K562 (cell line): ENCODE data around the gene ADNP. TPM values are rescaled to one million over a fixed set of nuclear protein-coding genes. Genes with fewer than 3 reads are reported as not detected.
A peak's percentile ranks its signal among the peaks of the same experiment; 100 is the strongest.

Experiments
- ATAC-seq: fragments of 200-7000 bp; cut with Tn5 transposase; 3 replicates; pipeline ENCODE4 v1.9.1; 2020; ENCODE audit warnings: moderate library complexity
- BruUV-seq: library from RNA; stranded (reverse); fragments of 400-500 nt; replicated peaks from 2 replicates; lab custom pipeline; 2021; lab: Mats Ljungman, UMichigan
- CTCF ChIA-PET: fragments of 300-600 bp; formaldehyde crosslinking; extraction: SDS; loops from one replicate; lab custom pipeline; 2021; ENCODE audit warnings: low intra/inter-chr PET ratio; lab: Yijun Ruan, JAX
- POLR2A ChIA-PET: fragments of 300-600, 350-650 bp; sonication (Branson Sonifier 250); formaldehyde crosslinking; extraction: SDS; loops from one replicate; lab custom pipeline; 2021; ENCODE audit warnings: antibody characterized with exemption, inconsistent platforms; lab: Yijun Ruan, JAX
- DNase-seq, 4 experiments: peaks; one replicate each; pipeline versions ENCODE4 v3.0.0 to v3.0.0-alpha.2; 2011 to 2018; ENCODE audit warnings: low spot score in 3 of 4, mixed read lengths in 3 of 4; ENCODE audit errors: extremely low read depth in 1 of 4
- FAIRE-seq: peaks from 2 replicates; lab custom pipeline; 2011; peaks lifted over from hg19 to GRCh38; lab: Jason Lieb, UNC
- H2AFZ ChIP-seq: 2 replicates; pipeline ENCODE4 v1.6.0; 2011; ENCODE audit warnings: low read depth, low read length, control low read depth, inconsistent platforms
- H3K27ac ChIP-seq: fragments of 200-600 bp; 3 replicates; pipeline ENCODE4 v1.8.0; 2011; ENCODE audit warnings: low read depth, mild to moderate bottlenecking, control low read depth, inconsistent platforms, low read length, moderate library complexity, mixed read lengths; ENCODE audit errors: extremely low read depth
- H3K27me3 ChIP-seq, 2 experiments: fragments of 300-600 bp in 1 of 2; 2 replicates in 1 of 2; 3 replicates in 1 of 2; pipeline versions ENCODE4 v1.6.0 to v1.8.0; 2011; ENCODE audit warnings: inconsistent platforms in 2 of 2, low read length in 2 of 2, mild to moderate bottlenecking in 1 of 2, mixed read lengths in 1 of 2, moderate library complexity in 1 of 2; ENCODE audit not compliant: control insufficient read depth in 2 of 2, insufficient read depth in 2 of 2
- H3K36me3 ChIP-seq: fragments of 300-600 bp; 3 replicates; pipeline ENCODE4 v1.8.0; 2011; ENCODE audit warnings: mild to moderate bottlenecking, low read length, inconsistent platforms; ENCODE audit not compliant: control insufficient read depth, insufficient read depth
- H3K4me1 ChIP-seq, 2 experiments: fragments of 200-600 bp in 1 of 2; replicated peaks in 1 of 2; 2 replicates in 1 of 2; 3 replicates in 1 of 2; pipeline versions ENCODE4 v1.5.1 to v1.8.0; 2011; ENCODE audit warnings: inconsistent platforms in 2 of 2, low read length in 2 of 2, mild to moderate bottlenecking in 1 of 2, mixed read lengths in 1 of 2, moderate library complexity in 1 of 2; ENCODE audit not compliant: control insufficient read depth in 2 of 2, insufficient read depth in 2 of 2
- H3K4me2 ChIP-seq: 2 replicates; pipeline ENCODE4 v1.6.1; 2011; ENCODE audit warnings: low read length, control low read depth, inconsistent platforms, mixed read lengths; ENCODE audit not compliant: insufficient read depth
- H3K4me3 ChIP-seq: fragments of 200-600 bp; sonication (generic), shearing (Covaris generic); 2 replicates; pipeline ENCODE4 v1.5.1; 2016; ENCODE audit warnings: control low read depth, inconsistent platforms
- H3K79me2 ChIP-seq: fragments of 200-600 bp; 3 replicates; pipeline ENCODE4 v1.8.0; 2011; ENCODE audit warnings: low read length, inconsistent platforms; ENCODE audit not compliant: control insufficient read depth, insufficient read depth
- H3K9ac ChIP-seq, 2 experiments: 2 replicates each; pipeline versions ENCODE4 v1.6.0 to v1.6.1; 2011; ENCODE audit warnings: low read depth in 2 of 2, low read length in 2 of 2, control low read depth in 1 of 2, inconsistent platforms in 1 of 2, mild to moderate bottlenecking in 1 of 2, mixed read lengths in 1 of 2; ENCODE audit not compliant: insufficient read depth in 1 of 2
- H3K9me1 ChIP-seq: one replicate; pipeline ENCODE4 v1.6.0; 2011; ENCODE audit warnings: inconsistent platforms, mild to moderate bottlenecking, low read length, moderate library complexity; ENCODE audit not compliant: control insufficient read depth, insufficient read depth
- H3K9me3 ChIP-seq: replicated peaks from 2 replicates; pipeline ENCODE4 v1.5.1; 2011; ENCODE audit warnings: low read depth, low read length, inconsistent platforms; ENCODE audit not compliant: control insufficient read depth, insufficient read depth
- H4K20me1 ChIP-seq: replicated peaks from 2 replicates; pipeline ENCODE4 v1.6.1; 2011; ENCODE audit warnings: low read length, inconsistent platforms, mixed read lengths; ENCODE audit not compliant: control insufficient read depth, insufficient read depth
- CBFA2T3 ChIP-seq: fragments of 450-650 bp; IDR thresholded peaks from 2 replicates; pipeline ENCODE4 v1.6.1; 2017
- DPF2 ChIP-seq: fragments of 450-650 bp; IDR thresholded peaks from 2 replicates; pipeline ENCODE4 v1.6.1; 2016
- EZH2 ChIP-seq: IDR thresholded peaks from 2 replicates; pipeline ENCODE4 v1.6.1; 2012; ENCODE audit warnings: low read depth, mild to moderate bottlenecking, inconsistent platforms, low read length, borderline replicate concordance
- FOXA3 ChIP-seq, 2 experiments: fragments of 450-650 bp in 1 of 2; sonication (generic) in 1 of 2; formaldehyde crosslinking; IDR thresholded peaks in 1 of 2; conservative IDR thresholded peaks in 1 of 2; 2 replicates each; pipeline versions ENCODE4 v1.4.0 to v1.8.0; 2020 to 2022; ENCODE audit warnings: mild to moderate bottlenecking in 2 of 2, missing genetic modification reagents in 1 of 2
- GATA2 ChIP-seq: sonication (generic); formaldehyde crosslinking; IDR thresholded peaks from 2 replicates; pipeline ENCODE4 v1.4.0; 2020; ENCODE audit warnings: mild to moderate bottlenecking, missing genetic modification reagents
- NCOR1 ChIP-seq: fragments of 450-650 bp; IDR thresholded peaks from 2 replicates; pipeline ENCODE4 v1.6.1; 2016; ENCODE audit warnings: mild to moderate bottlenecking, moderate library complexity
- NFYB ChIP-seq: IDR thresholded peaks from 2 replicates; pipeline ENCODE4 v1.6.1; 2011; ENCODE audit warnings: mild to moderate bottlenecking, moderate library complexity; ENCODE audit not compliant: insufficient read length; ENCODE audit errors: extremely low read depth
- SMARCE1 ChIP-seq: fragments of 450-650 bp; IDR thresholded peaks from 2 replicates; pipeline ENCODE4 v1.7.1; 2016; ENCODE audit warnings: mild to moderate bottlenecking
- STAG1 ChIP-seq: sonication (generic); formaldehyde crosslinking; IDR thresholded peaks from 2 replicates; pipeline ENCODE4 v1.5.0; 2020; ENCODE audit warnings: missing genetic modification reagents, borderline replicate concordance
- WGBS: fragments of 100-300 bp; shearing (Covaris generic); methylation state at CpG from one replicate; pipeline ENCODE4 v1.1.6; 2016; ENCODE audit warnings: low coverage, mixed read lengths; ENCODE audit not compliant: insufficient coverage; ENCODE audit errors: missing lambda C conversion rate; 5-methylcytosine and 5-hydroxymethylcytosine counted together
- in situ Hi-C: fragments of 300-500 bp; cut with MboI; formaldehyde crosslinking; loops from 4 replicates; pipeline ENCODE4 v1.15.0; 2018; ENCODE audit warnings: inconsistent platforms, mixed read lengths
- intact Hi-C: fragments of 100-400 bp; cut with micrococcal nuclease; formaldehyde crosslinking; loops from 2 replicates; pipeline ENCODE4 v1.14.2; 2022
- polyA plus RNA-seq, 8 experiments: library from polyadenylated mRNA; depleted of rRNA in 4 of 8; stranded (reverse) in 5 of 8; unstranded in 3 of 8; fragments of >200 nt; fragmentation: Nextera tagmentation in 2 of 8; fragmentation: Illumina TruSeq in 1 of 8; extraction: Ambion mirVana in 2 of 8; extraction: Trizol in 1 of 8; gene quantifications; 2 replicates each; pipeline versions ENCODE4 v1.2.1 to v1.2.3, GENCODE V29; 2011 to 2014; ENCODE audit warnings: inconsistent platforms in 1 of 8, missing spikeins in 1 of 8
- total RNA-seq, 7 experiments: library from RNA; depleted of rRNA in 6 of 7; stranded (reverse); fragments of >200 nt in 6 of 7; fragmentation: Illumina TruSeq in 2 of 7; extraction: Trizol in 2 of 7; gene quantifications; 2 replicates each; pipeline versions ENCODE4 v1.2.1 to v1.2.3, GENCODE V29; 2011 to 2021; ENCODE audit warnings: low replicate concordance in 1 of 7
- TF ChIP-seq, protein P1 (sequence below): fragments of 250-450 bp; sonication (Bioruptor Pico); IDR thresholded peaks from 2 replicates; pipeline ENCODE4 v1.5.0; 2020; ENCODE audit warnings: mild to moderate bottlenecking, borderline replicate concordance
- TF ChIP-seq, protein P2 (sequence below), 2 experiments: fragments of 450-650 bp in 1 of 2; sonication (generic) in 1 of 2; formaldehyde crosslinking in 1 of 2; IDR thresholded peaks in 1 of 2; conservative IDR thresholded peaks in 1 of 2; 2 replicates each; pipeline versions ENCODE4 v1.6.1 to v1.8.1; 2016 to 2023; ENCODE audit warnings: mild to moderate bottlenecking in 2 of 2, moderate library complexity in 2 of 2, inconsistent platforms in 1 of 2, missing genetic modification reagents in 1 of 2

Gene ADNP
- total and polyA plus RNA-seq, 9 of the 15 experiments (the other 6 are each of a cell fraction or from before 2014, with no cell fraction given) = 17.8 to 59.9 (median 25.3) TPM

DNA sequence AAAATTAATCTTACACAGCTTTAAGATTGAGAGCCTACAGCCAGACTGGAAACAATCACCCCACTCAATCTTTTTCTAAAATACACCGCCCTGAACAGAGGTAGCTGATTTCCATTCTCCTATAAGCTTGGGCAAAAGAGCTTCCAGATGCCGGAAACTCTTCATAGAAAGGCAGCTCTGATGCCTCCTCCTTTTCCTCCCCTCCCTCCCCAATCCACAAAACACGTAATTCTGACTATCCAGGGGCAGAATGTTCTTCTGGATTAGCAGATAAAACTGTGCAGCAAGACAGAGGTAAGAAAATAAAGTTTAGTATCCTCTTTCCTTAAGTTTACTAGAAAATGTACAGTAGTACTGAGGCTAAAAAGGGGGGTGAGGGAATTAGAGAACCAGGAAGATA lies 15.8 kb downstream of the ADNP start:
- POLR2A ChIA-PET = interaction anchor here (0.5 to 3.8 kb wide), 8 partner anchors 9 to 641 kb away, joined by 3 to 30 read pairs (median 4); partner anchors contain the start of genes DPM1 and MOCS3
- DNase-seq (no peak), FAIRE-seq (no peak), ATAC-seq (no peak)
- no peak overlapping the region for H3K27ac ChIP-seq
- WGBS = 56% methylated on average over 3 of the region's 3 CpGs
- H3K9me3 ChIP-seq = no peaks in the 10 kb centered on the region
- H3K4me3 ChIP-seq = no peak overlapping the region
- peaks cover 7 to 43% of the 10 kb centered on the region in 2 experiments for H3K4me1 ChIP-seq
- H3K9ac ChIP-seq = no peak overlapping the region
- peaks cover 80% of the 10 kb centered on the region for H3K36me3 ChIP-seq
- no peak for TF ChIP-seq NFYB
- peak; percentile 16; the same call in 1 of the 2 replicates for TF ChIP-seq CBFA2T3
- peaks cover 98% of the 10 kb centered on the region for H3K79me2 ChIP-seq
- no peak overlapping the region for H2AFZ ChIP-seq
- intact Hi-C loops = no loop called here
- BruUV-seq = no TSS peak
- CTCF ChIA-PET = no interaction called here
- H3K27me3 ChIP-seq = no peaks in the 10 kb centered on the region
- in situ Hi-C loops = no loop called here
- no peaks in the 10 kb centered on the region for H3K9me1 ChIP-seq
- H4K20me1 ChIP-seq = peaks cover 55% of the 10 kb centered on the region
- H3K4me2 ChIP-seq = no peak overlapping the region

DNA sequence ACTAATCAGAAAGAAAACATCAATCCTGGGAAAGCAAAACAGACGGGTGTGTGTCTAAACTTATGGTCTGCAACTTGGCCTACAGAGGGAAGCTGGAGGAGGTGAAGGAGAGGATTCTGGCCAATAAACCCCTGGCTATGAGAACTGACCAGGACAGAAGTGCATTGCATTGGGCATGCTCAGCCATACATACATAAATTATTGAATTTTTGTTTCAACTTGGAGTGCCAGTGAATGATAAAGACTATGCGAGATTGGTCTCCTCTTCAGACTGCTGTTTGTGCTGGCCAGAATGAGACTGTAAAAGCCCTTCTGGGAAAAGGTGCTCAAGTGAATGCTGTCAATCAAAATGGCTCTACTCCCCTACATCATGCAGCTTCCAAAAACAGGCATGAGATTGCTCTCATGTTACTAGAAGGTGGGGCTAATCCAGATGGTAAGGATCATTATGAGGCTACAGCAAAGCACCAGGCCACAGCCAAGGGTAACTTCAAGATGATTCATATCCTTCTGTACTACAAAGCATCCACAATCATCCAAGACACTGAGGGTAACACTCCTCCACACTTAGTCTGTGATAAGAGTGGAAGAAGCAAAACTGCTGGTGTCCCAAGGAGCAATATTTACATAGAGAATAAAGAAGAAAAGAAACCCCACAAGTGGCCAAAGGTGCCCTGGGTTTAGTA lies 17.4 kb downstream of the ADNP start:
- H3K79me2 ChIP-seq = peaks cover 100% of the 10 kb centered on the region
- peaks cover 55% of the 10 kb centered on the region for H4K20me1 ChIP-seq
- FAIRE-seq (peak; percentile 78), DNase-seq (peak; percentile 27 to 72 (median 38)), ATAC-seq (peak; percentile 76)
- no peak overlapping the region for H3K9ac ChIP-seq
- intact Hi-C loops = no loop called here
- H3K36me3 ChIP-seq = peaks cover 83% of the 10 kb centered on the region
- WGBS = 31% methylated on average over 2 of the region's 2 CpGs
- no TSS peak for BruUV-seq
- peak overlapping the region; percentile 9; the same call in 2 of the 3 replicates for H3K27ac ChIP-seq
- POLR2A ChIA-PET = interaction anchor here (0.9 to 3.8 kb wide), 3 partner anchors 8 to 45 kb away, joined by 3 to 30 read pairs (median 4); partner anchors contain the start of genes DPM1 and MOCS3
- H3K4me2 ChIP-seq = no peak overlapping the region
- no peak overlapping the region for H2AFZ ChIP-seq
- in situ Hi-C loops = no loop called here
- H3K4me3 ChIP-seq = no peak overlapping the region
- H3K9me1 ChIP-seq = no peaks in the 10 kb centered on the region
- no peaks in the 10 kb centered on the region for H3K9me3 ChIP-seq
- H3K4me1 ChIP-seq = peaks cover 7 to 43% of the 10 kb centered on the region in 2 experiments
- H3K27me3 ChIP-seq = no peaks in the 10 kb centered on the region
- CTCF ChIA-PET = no interaction called here
- TF ChIP-seq NCOR1 (peak; percentile 14; the same call in 1 of the 2 replicates), STAG1 (CRISPR knock-in tag) (no peak), GATA2 (CRISPR knock-in tag) (no peak), CBFA2T3 (peak; percentile 60), DPF2 (peak; percentile 52; the same call in 1 of the 2 replicates), EZH2 (no peak), FOXA3 (CRISPR knock-in tag; conservative IDR thresholded peaks at IDR 0.05 in 1 of 2, IDR thresholded peaks at IDR 0.05 in 1 of 2) (peak in 1 of 2 experiments; percentile 72; a peak in 2 of 4 replicates), SMARCE1 (peak; percentile 38; the same call in 1 of the 2 replicates)
- TF ChIP-seq, protein P1, sequence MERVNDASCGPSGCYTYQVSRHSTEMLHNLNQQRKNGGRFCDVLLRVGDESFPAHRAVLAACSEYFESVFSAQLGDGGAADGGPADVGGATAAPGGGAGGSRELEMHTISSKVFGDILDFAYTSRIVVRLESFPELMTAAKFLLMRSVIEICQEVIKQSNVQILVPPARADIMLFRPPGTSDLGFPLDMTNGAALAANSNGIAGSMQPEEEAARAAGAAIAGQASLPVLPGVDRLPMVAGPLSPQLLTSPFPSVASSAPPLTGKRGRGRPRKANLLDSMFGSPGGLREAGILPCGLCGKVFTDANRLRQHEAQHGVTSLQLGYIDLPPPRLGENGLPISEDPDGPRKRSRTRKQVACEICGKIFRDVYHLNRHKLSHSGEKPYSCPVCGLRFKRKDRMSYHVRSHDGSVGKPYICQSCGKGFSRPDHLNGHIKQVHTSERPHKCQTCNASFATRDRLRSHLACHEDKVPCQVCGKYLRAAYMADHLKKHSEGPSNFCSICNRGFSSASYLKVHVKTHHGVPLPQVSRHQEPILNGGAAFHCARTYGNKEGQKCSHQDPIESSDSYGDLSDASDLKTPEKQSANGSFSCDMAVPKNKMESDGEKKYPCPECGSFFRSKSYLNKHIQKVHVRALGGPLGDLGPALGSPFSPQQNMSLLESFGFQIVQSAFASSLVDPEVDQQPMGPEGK (CRISPR knock-in tag) = no peak
- TF ChIP-seq, protein P2, sequence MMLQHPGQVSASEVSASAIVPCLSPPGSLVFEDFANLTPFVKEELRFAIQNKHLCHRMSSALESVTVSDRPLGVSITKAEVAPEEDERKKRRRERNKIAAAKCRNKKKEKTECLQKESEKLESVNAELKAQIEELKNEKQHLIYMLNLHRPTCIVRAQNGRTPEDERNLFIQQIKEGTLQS (IDR thresholded peaks at IDR 0.05) = peak; percentile 30; the same call in 1 of the 2 replicates
- TF ChIP-seq, protein P2 (CRISPR knock-in tag; conservative IDR thresholded peaks at IDR 0.05) = no peak
